Gastrocnemius medialis (tissue), 4 donors: ENCODE data around the gene WNT7A.
"Not testable (repeated sequence)": the region's sequence is repeated elsewhere in the genome, so short reads cannot be mapped to it uniquely, and the experiment has no call there.

Experiments
- POLR2A ChIP-seq, 2 donors: fragments of 450-650 bp; IDR thresholded peaks; one replicate each; pipeline ENCODE4 v1.6.1; 2017; ENCODE audit warnings: antibody characterized with exemption in 2 of 2, mild to moderate bottlenecking in 2 of 2, moderate library complexity in 2 of 2
- TF ChIP-seq, protein P1 (sequence below), 5 experiments: fragments of 450-650 bp in 3 of 5; fragments of 200-600 bp in 2 of 5; sonication (generic) in 2 of 5; IDR thresholded peaks in 4 of 5; conservative IDR thresholded peaks in 1 of 5; 1 replicate in 4 of 5; 2 replicates in 1 of 5; pipeline ENCODE4 v1.5.1; 2016 to 2019; ENCODE audit warnings: antibody characterized with exemption in 5 of 5, mild to moderate bottlenecking in 3 of 5, moderate library complexity in 3 of 5

DNA sequence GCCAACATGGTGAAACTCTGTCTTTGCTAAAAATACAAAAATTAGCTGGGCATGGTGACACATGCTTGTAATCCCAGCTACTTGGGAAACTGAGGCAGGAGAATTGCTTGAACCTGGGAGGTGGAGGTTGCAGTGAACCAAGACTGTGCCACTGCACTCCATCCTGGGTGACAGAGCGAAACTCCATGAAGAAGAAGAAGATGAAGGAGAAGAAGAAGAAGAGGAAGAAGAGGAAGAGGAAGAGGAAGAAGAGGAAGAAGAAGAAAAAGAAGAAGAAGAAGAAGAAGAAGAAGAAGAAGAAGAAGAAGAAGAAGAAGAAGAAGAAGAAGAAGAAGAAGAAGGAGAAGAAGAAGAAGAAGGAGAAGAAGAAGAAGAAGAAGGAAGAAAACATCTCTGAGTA, 23.2 kb downstream of the WNT7A start:
- TF ChIP-seq, protein P1, sequence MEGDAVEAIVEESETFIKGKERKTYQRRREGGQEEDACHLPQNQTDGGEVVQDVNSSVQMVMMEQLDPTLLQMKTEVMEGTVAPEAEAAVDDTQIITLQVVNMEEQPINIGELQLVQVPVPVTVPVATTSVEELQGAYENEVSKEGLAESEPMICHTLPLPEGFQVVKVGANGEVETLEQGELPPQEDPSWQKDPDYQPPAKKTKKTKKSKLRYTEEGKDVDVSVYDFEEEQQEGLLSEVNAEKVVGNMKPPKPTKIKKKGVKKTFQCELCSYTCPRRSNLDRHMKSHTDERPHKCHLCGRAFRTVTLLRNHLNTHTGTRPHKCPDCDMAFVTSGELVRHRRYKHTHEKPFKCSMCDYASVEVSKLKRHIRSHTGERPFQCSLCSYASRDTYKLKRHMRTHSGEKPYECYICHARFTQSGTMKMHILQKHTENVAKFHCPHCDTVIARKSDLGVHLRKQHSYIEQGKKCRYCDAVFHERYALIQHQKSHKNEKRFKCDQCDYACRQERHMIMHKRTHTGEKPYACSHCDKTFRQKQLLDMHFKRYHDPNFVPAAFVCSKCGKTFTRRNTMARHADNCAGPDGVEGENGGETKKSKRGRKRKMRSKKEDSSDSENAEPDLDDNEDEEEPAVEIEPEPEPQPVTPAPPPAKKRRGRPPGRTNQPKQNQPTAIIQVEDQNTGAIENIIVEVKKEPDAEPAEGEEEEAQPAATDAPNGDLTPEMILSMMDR (IDR thresholded peaks at IDR 0.05 in 4 of 5, conservative IDR thresholded peaks at IDR 0.05 in 1 of 5), result not testable (repeated sequence)
- TF ChIP-seq POLR2A (IDR thresholded peaks at IDR 0.05), result not testable (repeated sequence)
